ENCODE results near the gene ATAD3A. TPM values are rescaled to one million over a fixed set of nuclear protein-coding genes. Genes with fewer than 3 reads are reported as not detected.
"Not testable (repeated sequence)": the region's sequence is repeated elsewhere in the genome, so short reads cannot be mapped to it uniquely, and the experiment has no call there.

Gene ATAD3A
- total RNA-seq, 1 donor: 4.9 TPM

DNA sequence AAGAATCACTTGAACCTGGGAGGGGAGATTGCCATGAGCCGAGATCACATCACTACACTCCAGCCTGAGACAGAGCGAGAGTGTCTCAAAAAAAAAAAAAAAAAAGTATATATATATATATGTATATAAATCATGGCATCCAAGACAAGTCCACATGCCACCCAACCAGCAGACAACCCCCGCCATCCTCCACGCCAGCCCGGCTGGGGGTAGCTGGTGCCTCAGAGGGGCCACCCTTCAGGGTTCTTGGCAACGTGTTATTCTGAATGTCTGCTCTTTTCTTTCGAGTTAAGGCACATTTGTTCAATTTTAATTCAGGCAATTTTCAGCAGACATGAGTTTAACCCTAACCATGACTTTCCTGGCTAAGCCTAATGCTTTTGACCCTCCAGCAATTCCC, 38.1 kb downstream of the ATAD3A start:
- Histone ChIP-seq H3K4me3 (ENCODE audit: low read length) (no peak overlapping the region), H3K4me1 (ENCODE audit: insufficient read depth, low read length) (no peaks in the 10 kb centered on the region), H3K27me3 (ENCODE audit: insufficient read depth, low read length) (no peaks in the 10 kb centered on the region), H3K9me3 (ENCODE audit: low read depth, low read length) (no peaks in the 10 kb centered on the region)

DNA sequence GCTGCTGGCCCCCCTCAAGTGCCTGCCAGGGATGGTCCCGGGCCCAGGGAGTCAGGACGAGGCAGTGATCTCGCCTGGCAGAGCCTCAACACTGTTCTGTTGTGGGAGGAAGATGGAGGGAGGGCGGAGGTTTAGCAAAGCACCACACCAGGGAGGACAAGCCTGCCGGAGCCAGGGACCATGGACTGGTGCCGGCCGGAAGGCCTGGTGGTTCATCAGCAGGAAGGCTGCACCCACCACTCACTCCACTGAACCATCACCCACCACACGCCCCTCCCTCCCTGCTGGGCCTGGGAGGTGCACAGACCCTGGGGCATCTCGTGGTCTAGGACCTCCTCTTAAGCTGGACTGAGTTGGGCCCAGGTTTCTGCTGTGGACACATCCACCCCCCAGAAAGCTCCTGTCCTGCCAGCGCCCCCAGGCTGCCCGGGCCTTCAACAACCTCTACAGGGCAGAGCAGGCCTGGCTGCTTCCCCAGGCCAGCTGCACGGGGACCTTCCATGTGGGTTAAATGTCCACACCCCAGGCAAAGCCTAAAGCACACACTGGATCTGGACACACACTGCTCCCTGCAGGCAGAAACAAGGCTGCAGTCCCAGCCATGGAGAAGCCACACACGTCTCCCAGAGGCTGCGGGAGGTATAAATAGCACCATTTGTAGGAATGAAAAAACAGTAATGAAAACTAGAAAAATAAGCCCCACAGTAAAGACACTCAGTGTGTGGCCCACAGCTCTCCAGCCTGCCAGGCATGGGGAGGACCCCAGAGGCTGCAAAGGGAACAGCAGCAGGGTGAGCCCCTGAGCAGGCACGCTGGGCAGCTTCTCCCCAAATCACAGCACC, 38.9 kb downstream of the ATAD3A start:
- Histone ChIP-seq H3K4me3 (ENCODE audit: low read length) (no peak overlapping the region), H3K27me3 (ENCODE audit: insufficient read depth, low read length) (no peaks in the 10 kb centered on the region), H3K9me3 (ENCODE audit: low read depth, low read length) (no peaks in the 10 kb centered on the region), H3K4me1 (ENCODE audit: insufficient read depth, low read length) (no peaks in the 10 kb centered on the region)

- H3K9me3 ChIP-seq (ENCODE audit: low read depth, low read length): no peaks in the 10 kb centered on the region
- H3K4me3 ChIP-seq (ENCODE audit: low read length): no peak overlapping the region
- no peaks in the 10 kb centered on the region for H3K4me1 ChIP-seq (ENCODE audit: insufficient read depth, low read length)
- no peaks in the 10 kb centered on the region for H3K27me3 ChIP-seq (ENCODE audit: insufficient read depth, low read length)
Measured at GRCh38 chr1:1551524-1552262, 39.7 kb downstream of the ATAD3A start.

- Histone ChIP-seq H3K9me3 (ENCODE audit: low read depth, low read length) (no peaks in the 10 kb centered on the region), H3K4me3 (ENCODE audit: low read length) (no peak overlapping the region), H3K4me1 (ENCODE audit: insufficient read depth, low read length) (no peaks in the 10 kb centered on the region), H3K27me3 (ENCODE audit: insufficient read depth, low read length) (no peaks in the 10 kb centered on the region)
Measured at GRCh38 chr1:1552263-1552639, 40.3 kb downstream of the ATAD3A start.

DNA sequence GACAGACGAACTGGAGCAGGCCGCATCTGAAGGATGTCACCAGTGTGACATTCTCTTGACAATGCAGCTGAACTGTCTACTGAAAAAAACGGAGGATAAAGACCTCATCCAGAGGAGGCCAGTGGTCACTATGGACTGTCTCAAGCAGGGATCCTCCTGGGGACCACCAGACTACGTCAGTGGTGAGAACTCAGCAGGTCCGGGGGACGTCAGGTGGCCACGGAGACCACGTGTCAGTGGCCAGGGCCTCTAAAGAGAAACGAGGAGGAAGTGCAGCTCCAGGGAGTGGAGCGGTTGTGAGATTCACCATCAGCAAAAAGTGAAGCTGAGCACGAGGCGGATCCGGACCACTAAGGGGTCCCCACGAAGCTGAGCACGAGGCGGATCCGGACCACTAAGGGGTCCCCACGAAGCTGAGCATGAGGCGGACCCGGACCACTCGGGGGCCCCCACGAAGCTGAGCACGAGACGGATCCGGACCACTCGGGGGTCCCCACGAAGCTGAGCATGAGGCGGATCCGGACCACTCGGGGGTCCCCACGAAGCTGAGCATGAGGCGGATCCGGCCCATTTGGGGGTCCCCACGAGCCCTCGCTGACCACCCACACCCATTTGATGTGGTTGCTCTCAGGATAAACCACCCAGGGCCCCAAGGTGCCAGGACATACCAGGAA, 42.0 kb downstream of the ATAD3A start:
- H3K4me3 ChIP-seq (ENCODE audit: low read length): no peak overlapping the region

GRCh38 chr1:1554550-1554925, 42.6 kb downstream of the ATAD3A start:
- Histone ChIP-seq H3K4me1 (ENCODE audit: insufficient read depth, low read length) (no peaks in the 10 kb centered on the region), H3K27me3 (ENCODE audit: insufficient read depth, low read length) (no peaks in the 10 kb centered on the region), H3K4me3 (ENCODE audit: low read length) (no peak overlapping the region), H3K9me3 (ENCODE audit: low read depth, low read length) (no peaks in the 10 kb centered on the region)

More for the DNA sequence above, 42.0 kb downstream of the ATAD3A start:
- H3K9me3 ChIP-seq (ENCODE audit: low read depth, low read length): no peaks in the 10 kb centered on the region
- no peaks in the 10 kb centered on the region for H3K27me3 ChIP-seq (ENCODE audit: insufficient read depth, low read length)
- no peaks in the 10 kb centered on the region for H3K4me1 ChIP-seq (ENCODE audit: insufficient read depth, low read length)

DNA sequence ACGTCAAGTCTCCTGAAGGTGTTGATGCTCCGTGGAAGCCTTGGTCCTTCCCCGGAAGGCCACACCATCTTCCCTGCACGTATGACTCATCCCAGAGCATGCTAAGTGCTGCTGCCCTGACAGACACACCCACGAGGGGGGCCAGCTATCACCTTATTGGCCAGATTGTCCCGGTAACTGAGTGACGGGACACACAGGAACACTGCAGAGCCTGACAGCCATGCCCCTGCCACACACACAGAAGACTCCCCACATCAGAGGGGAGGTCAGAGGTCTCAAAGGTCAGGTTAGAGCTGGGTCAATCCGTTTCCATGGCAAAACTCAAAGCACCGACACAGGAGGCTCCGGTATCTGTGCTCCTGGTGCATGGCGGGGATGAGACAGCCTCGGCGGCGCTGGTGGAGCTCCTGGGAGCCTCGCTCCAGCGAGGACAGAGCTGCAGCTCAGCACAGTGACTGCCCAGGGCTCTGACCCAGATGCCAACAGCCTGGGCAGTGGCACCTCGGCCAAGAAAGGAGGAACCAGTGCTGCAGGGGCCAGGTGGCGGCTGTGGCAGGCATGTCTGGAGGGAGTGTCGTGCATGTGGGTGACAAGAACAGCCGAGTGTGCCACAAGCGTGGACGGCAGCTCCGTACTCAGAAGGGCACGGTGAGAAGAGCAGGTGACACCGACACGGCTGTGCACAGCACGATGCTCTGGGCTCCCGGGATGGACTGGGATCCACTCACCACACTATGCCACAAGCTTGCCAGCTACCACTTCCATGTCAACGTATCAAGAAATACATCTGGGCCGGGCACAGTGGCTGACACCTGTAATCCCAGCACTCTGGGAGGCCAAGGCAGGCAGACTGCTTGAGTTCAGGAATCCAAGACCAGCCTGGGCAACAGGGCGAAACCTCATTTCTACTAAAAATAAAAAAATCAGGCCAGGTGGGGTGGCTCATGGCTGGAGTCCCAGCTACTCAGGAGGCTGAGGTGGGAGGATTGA, 43.3 kb downstream of the ATAD3A start:
- Histone ChIP-seq H3K4me1 (ENCODE audit: insufficient read depth, low read length) (no peaks in the 10 kb centered on the region), H3K27me3 (ENCODE audit: insufficient read depth, low read length) (no peaks in the 10 kb centered on the region), H3K4me3 (ENCODE audit: low read length) (no peak overlapping the region), H3K9me3 (ENCODE audit: low read depth, low read length) (no peaks in the 10 kb centered on the region)

DNA sequence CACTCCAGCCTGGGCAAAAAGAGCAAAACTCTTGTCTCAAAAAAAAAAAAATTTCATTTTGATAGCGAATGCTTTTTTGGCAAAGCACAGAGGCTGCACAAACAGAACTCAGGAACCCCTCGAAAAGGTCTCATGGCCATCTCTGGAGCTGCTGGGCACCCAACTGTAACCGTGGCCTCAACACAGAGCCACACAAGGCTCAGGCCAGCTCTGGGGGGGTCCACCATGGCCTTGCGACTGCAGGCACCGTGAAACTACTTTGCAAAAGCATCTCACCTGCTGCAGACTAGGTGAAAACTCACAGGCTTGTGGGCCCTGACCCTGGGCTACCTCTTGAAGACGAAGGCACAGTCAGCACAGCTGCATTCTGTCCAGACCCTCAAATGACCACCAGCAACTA, 44.5 kb downstream of the ATAD3A start:
- Histone ChIP-seq H3K4me3 (ENCODE audit: low read length) (no peak overlapping the region), H3K9me3 (ENCODE audit: low read depth, low read length) (no peaks in the 10 kb centered on the region), H3K27me3 (ENCODE audit: insufficient read depth, low read length) (no peaks in the 10 kb centered on the region), H3K4me1 (ENCODE audit: insufficient read depth, low read length) (no peaks in the 10 kb centered on the region)

- H3K27me3 ChIP-seq (ENCODE audit: insufficient read depth, low read length): not testable (repeated sequence)
Measured at GRCh38 chr1:1556961-1557360, 45.0 kb downstream of the ATAD3A start.

GRCh38 chr1:1557688-1558087, 45.7 kb downstream of the ATAD3A start:
- not testable (repeated sequence) for H3K4me1 ChIP-seq (ENCODE audit: insufficient read depth, low read length)

More at GRCh38 chr1:1556961-1557360, 45.0 kb downstream of the ATAD3A start:
- not testable (repeated sequence) for H3K4me1 ChIP-seq (ENCODE audit: insufficient read depth, low read length); H3K9me3 ChIP-seq (ENCODE audit: low read depth, low read length); H3K4me3 ChIP-seq (ENCODE audit: low read length)

DNA sequence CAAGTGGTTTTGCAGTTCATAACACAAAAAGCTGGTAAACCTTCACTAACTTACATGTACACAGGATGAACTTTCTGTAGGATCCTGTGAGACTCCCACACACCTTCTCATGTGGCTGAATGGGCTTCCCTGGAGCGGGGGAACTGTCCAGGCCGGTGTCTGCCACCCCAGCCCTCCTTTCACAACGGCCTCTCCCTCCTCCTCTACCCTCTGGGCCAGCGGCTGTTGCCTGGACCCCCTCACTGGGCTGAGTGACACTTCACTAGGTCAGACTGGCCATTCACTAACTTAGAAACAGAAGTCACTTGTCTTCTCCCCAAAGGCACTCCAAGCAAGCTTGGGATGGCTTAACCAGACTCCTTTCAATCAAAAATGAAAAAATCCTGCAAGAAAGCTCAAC, 46.6 kb downstream of the ATAD3A start:
- H3K4me3 ChIP-seq (ENCODE audit: low read length): no peak overlapping the region
- no peaks in the 10 kb centered on the region for H3K27me3 ChIP-seq (ENCODE audit: insufficient read depth, low read length)
- no peaks in the 10 kb centered on the region for H3K9me3 ChIP-seq (ENCODE audit: low read depth, low read length)
- no peaks in the 10 kb centered on the region for H3K4me1 ChIP-seq (ENCODE audit: insufficient read depth, low read length)

More at GRCh38 chr1:1557688-1558087, 45.7 kb downstream of the ATAD3A start:
- H3K27me3 ChIP-seq (ENCODE audit: insufficient read depth, low read length); H3K4me3 ChIP-seq (ENCODE audit: low read length); H3K9me3 ChIP-seq (ENCODE audit: low read depth, low read length): not testable (repeated sequence)

- H3K9me3 ChIP-seq (ENCODE audit: low read depth, low read length): no peaks in the 10 kb centered on the region
- no peaks in the 10 kb centered on the region for H3K4me1 ChIP-seq (ENCODE audit: insufficient read depth, low read length)
- H3K4me3 ChIP-seq (ENCODE audit: low read length): no peak overlapping the region
- H3K27me3 ChIP-seq (ENCODE audit: insufficient read depth, low read length): no peaks in the 10 kb centered on the region
Measured at GRCh38 chr1:1559066-1559465, 47.1 kb downstream of the ATAD3A start.

GRCh38 chr1:1560178-1560577, 48.2 kb downstream of the ATAD3A start:
- Histone ChIP-seq H3K4me3 (ENCODE audit: low read length) (no peak overlapping the region), H3K9me3 (ENCODE audit: low read depth, low read length) (no peaks in the 10 kb centered on the region), H3K4me1 (ENCODE audit: insufficient read depth, low read length) (no peaks in the 10 kb centered on the region), H3K27me3 (ENCODE audit: insufficient read depth, low read length) (no peaks in the 10 kb centered on the region)

DNA sequence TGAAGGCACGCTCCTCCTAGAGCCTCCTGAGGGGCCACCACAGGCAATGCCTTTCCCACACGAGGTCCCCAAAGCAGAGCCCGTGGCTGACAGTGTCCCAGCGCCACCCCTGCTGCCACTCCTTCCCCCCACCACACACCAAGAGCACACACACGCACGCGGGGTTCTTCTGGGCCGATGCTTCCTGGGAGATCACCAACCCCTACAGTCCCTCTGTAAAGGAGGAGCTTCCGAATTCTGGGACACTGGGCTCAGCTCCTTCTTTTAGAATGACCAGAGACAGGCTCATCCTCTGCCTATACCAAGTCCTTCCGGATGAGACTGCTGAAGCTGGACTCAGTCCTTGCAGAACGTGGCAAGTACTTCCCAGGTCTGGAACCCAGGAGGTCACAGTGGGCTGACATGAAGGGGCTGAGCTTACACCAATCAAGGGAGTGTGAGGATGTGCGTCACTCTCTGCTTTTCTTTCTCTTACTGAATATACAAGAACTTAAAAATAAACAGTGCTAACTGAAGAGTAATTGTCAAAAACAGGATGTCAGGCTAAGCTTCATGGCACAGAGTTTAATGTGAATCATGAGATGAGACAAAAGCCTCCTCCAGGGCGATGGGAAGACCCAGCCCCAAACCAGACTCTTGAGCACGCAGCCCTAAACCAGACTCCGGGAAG, 50.0 kb downstream of the ATAD3A start:
- H3K4me1 ChIP-seq (ENCODE audit: insufficient read depth, low read length): no peaks in the 10 kb centered on the region
- H3K9me3 ChIP-seq (ENCODE audit: low read depth, low read length): no peaks in the 10 kb centered on the region
- H3K27me3 ChIP-seq (ENCODE audit: insufficient read depth, low read length): no peaks in the 10 kb centered on the region
- H3K4me3 ChIP-seq (ENCODE audit: low read length): no peak overlapping the region
